Measurements from ENCODE around the gene PIWIL4. TPM values are rescaled to one million over a fixed set of nuclear protein-coding genes. Genes with fewer than 3 reads are reported as not detected.
A peak's percentile ranks its signal among the peaks of the same experiment; 100 is the strongest.

PIWIL4 gene
- total and polyA plus RNA-seq, 7 experiments from 2014 or later = 0.59 to 3.1 (median 1.2) TPM

- DNase-seq (no peak), ATAC-seq (no peak)
- Mint-ChIP-seq H3K4me1 (no peaks in the 10 kb centered on the region), H3K36me3 (peaks cover 0 to 12% (median 7%) of the 10 kb centered on the region in 5 donors), H3K27me3 (peaks cover 0 to 6% (median 0%) of the 10 kb centered on the region in 5 donors), H3K9me3 (no peaks in the 10 kb centered on the region), H3K27ac (no peak overlapping the region), H3K4me3 (no peak overlapping the region)
- POLR2A ChIA-PET = interaction anchor here (0.5 kb wide), 1 partner anchor 101 kb away, joined by 3 read pairs; no protein-coding TSS in a partner anchor
- no peak overlapping the region for H3K27ac ChIP-seq (ENCODE audit: low read depth, low read length)
- intact Hi-C loops (cut with micrococcal nuclease) = no loop called here
- no peaks in the 10 kb centered on the region for H3K36me3 ChIP-seq (ENCODE audit: control insufficient read depth in 2 of 3, insufficient read depth in 3 of 3, low read length in 3 of 3)
- CTCF ChIA-PET = no interaction called here
- no peak overlapping the region for H3K4me3 ChIP-seq (ENCODE audit: low read length)
- H3K27me3 ChIP-seq (ENCODE audit: control insufficient read depth in 2 of 2, insufficient read depth in 2 of 2, low read length in 2 of 2) = no peaks in the 10 kb centered on the region
- no peaks in the 10 kb centered on the region for H3K9me3 ChIP-seq (ENCODE audit: control insufficient read depth in 2 of 3, low read length in 3 of 3)
- no peaks in the 10 kb centered on the region for H3K4me1 ChIP-seq (ENCODE audit: control insufficient read depth in 2 of 2, insufficient read depth in 2 of 2, low read length in 2 of 2)
Observed at GRCh38 chr11:94588366-94588942, 21.3 kb downstream of the PIWIL4 start.

GRCh38 chr11:94590352-94591041 lies 23.3 kb downstream of the PIWIL4 start:
- no peaks in the 10 kb centered on the region for H3K36me3 ChIP-seq (ENCODE audit: control insufficient read depth in 2 of 3, insufficient read depth in 3 of 3, low read length in 3 of 3)
- H3K4me3 Mint-ChIP-seq = no peak overlapping the region
- intact Hi-C loops (cut with micrococcal nuclease) = no loop called here
- no peaks in the 10 kb centered on the region for H3K4me1 Mint-ChIP-seq
- H3K27me3 ChIP-seq (ENCODE audit: control insufficient read depth in 2 of 2, insufficient read depth in 2 of 2, low read length in 2 of 2) = no peaks in the 10 kb centered on the region
- H3K27me3 Mint-ChIP-seq = peaks cover 0 to 6% (median 0%) of the 10 kb centered on the region in 5 donors
- no peak for ATAC-seq
- no peak overlapping the region for H3K27ac Mint-ChIP-seq
- H3K36me3 Mint-ChIP-seq = peaks cover 0 to 9% (median 7%) of the 10 kb centered on the region in 5 donors
- no peak overlapping the region for H3K27ac ChIP-seq (ENCODE audit: low read depth, low read length)
- no peaks in the 10 kb centered on the region for H3K4me1 ChIP-seq (ENCODE audit: control insufficient read depth in 2 of 2, insufficient read depth in 2 of 2, low read length in 2 of 2)
- DNase-seq = no peak
- ChIA-PET POLR2A (no interaction called here), CTCF (no interaction called here)
- no peaks in the 10 kb centered on the region for H3K9me3 ChIP-seq (ENCODE audit: control insufficient read depth in 2 of 3, low read length in 3 of 3)
- no peaks in the 10 kb centered on the region for H3K9me3 Mint-ChIP-seq
- no peak overlapping the region for H3K4me3 ChIP-seq (ENCODE audit: low read length)

- no peak overlapping the region for H3K4me3 ChIP-seq (ENCODE audit: low read length)
- Mint-ChIP-seq H3K4me1 (no peaks in the 10 kb centered on the region), H3K4me3 (no peak overlapping the region), H3K27me3 (peaks cover 0 to 6% (median 0%) of the 10 kb centered on the region in 5 donors), H3K36me3 (peaks cover 0 to 17% (median 7%) of the 10 kb centered on the region in 5 donors), H3K27ac (no peak overlapping the region), H3K9me3 (no peaks in the 10 kb centered on the region)
- POLR2A ChIA-PET = no interaction called here
- ATAC-seq (no peak), DNase-seq (no peak)
- no peaks in the 10 kb centered on the region for H3K9me3 ChIP-seq (ENCODE audit: control insufficient read depth in 2 of 3, low read length in 3 of 3)
- H3K36me3 ChIP-seq (ENCODE audit: control insufficient read depth in 2 of 3, insufficient read depth in 3 of 3, low read length in 3 of 3) = no peaks in the 10 kb centered on the region
- H3K27me3 ChIP-seq (ENCODE audit: control insufficient read depth in 2 of 2, insufficient read depth in 2 of 2, low read length in 2 of 2) = no peaks in the 10 kb centered on the region
- CTCF ChIA-PET = no interaction called here
- H3K27ac ChIP-seq (ENCODE audit: low read depth, low read length) = no peak overlapping the region
- H3K4me1 ChIP-seq (ENCODE audit: control insufficient read depth in 2 of 2, insufficient read depth in 2 of 2, low read length in 2 of 2) = no peaks in the 10 kb centered on the region
- intact Hi-C loops (cut with micrococcal nuclease) = no loop called here
Observed at GRCh38 chr11:94593030-94593429, 25.9 kb downstream of the PIWIL4 start.

- no peak for ATAC-seq
- H3K9me3 ChIP-seq (ENCODE audit: control insufficient read depth in 2 of 3, low read length in 3 of 3) = no peaks in the 10 kb centered on the region
Observed at GRCh38 chr11:94595076-94595475, 27.9 kb downstream of the PIWIL4 start.

GRCh38 chr11:94597896-94598295 lies 30.7 kb downstream of the PIWIL4 start:
- peaks cover 0 to 3% (median 0%) of the 10 kb centered on the region in 5 donors for H3K27me3 Mint-ChIP-seq
- H3K27ac Mint-ChIP-seq = no peak overlapping the region
- H3K9me3 Mint-ChIP-seq = peaks cover 0 to 7% (median 0%) of the 10 kb centered on the region in 11 donors
- Histone ChIP-seq H3K27ac (ENCODE audit: low read depth, low read length) (no peak overlapping the region), H3K4me1 (ENCODE audit: control insufficient read depth in 2 of 2, insufficient read depth in 2 of 2, low read length in 2 of 2) (no peaks in the 10 kb centered on the region), H3K27me3 (ENCODE audit: control insufficient read depth in 2 of 2, insufficient read depth in 2 of 2, low read length in 2 of 2) (no peaks in the 10 kb centered on the region), H3K4me3 (ENCODE audit: low read length) (no peak overlapping the region), H3K36me3 (ENCODE audit: control insufficient read depth in 2 of 3, insufficient read depth in 3 of 3, low read length in 3 of 3) (no peaks in the 10 kb centered on the region), H3K9me3 (ENCODE audit: control insufficient read depth in 2 of 3, low read length in 3 of 3) (no peaks in the 10 kb centered on the region)
- no peak for DNase-seq
- peaks cover 0 to 3% (median 0%) of the 10 kb centered on the region in 7 donors for H3K4me1 Mint-ChIP-seq
- peaks cover 0 to 26% (median 6%) of the 10 kb centered on the region in 5 donors for H3K36me3 Mint-ChIP-seq
- ATAC-seq = peak; percentile 27
- ChIA-PET POLR2A (no interaction called here), CTCF (no interaction called here)
- H3K4me3 Mint-ChIP-seq = no peak overlapping the region
- intact Hi-C loops (cut with micrococcal nuclease) = loop anchor here (1.0 kb wide), 1 partner anchor 79 kb away; no protein-coding TSS in a partner anchor

More at GRCh38 chr11:94595076-94595475, 27.9 kb downstream of the PIWIL4 start:
- H3K27me3 ChIP-seq (ENCODE audit: control insufficient read depth in 2 of 2, insufficient read depth in 2 of 2, low read length in 2 of 2) = no peaks in the 10 kb centered on the region
- Mint-ChIP-seq H3K27me3 (peaks cover 0 to 6% (median 0%) of the 10 kb centered on the region in 5 donors), H3K4me3 (no peak overlapping the region), H3K4me1 (no peaks in the 10 kb centered on the region), H3K9me3 (peaks cover 0 to 5% (median 0%) of the 10 kb centered on the region in 11 donors), H3K27ac (no peak overlapping the region), H3K36me3 (peaks cover 0 to 28% (median 6%) of the 10 kb centered on the region in 5 donors)
- no peak overlapping the region for H3K4me3 ChIP-seq (ENCODE audit: low read length)
- ChIA-PET POLR2A (no interaction called here), CTCF (no interaction called here)
- no peaks in the 10 kb centered on the region for H3K4me1 ChIP-seq (ENCODE audit: control insufficient read depth in 2 of 2, insufficient read depth in 2 of 2, low read length in 2 of 2)
- no peak overlapping the region for H3K27ac ChIP-seq (ENCODE audit: low read depth, low read length)
- H3K36me3 ChIP-seq (ENCODE audit: control insufficient read depth in 2 of 3, insufficient read depth in 3 of 3, low read length in 3 of 3) = no peaks in the 10 kb centered on the region
- no peak for DNase-seq
- intact Hi-C loops (cut with micrococcal nuclease) = no loop called here

GRCh38 chr11:94599510-94599909 lies 32.3 kb downstream of the PIWIL4 start:
- Histone ChIP-seq H3K27ac (ENCODE audit: low read depth, low read length) (no peak overlapping the region), H3K9me3 (ENCODE audit: control insufficient read depth in 2 of 3, low read length in 3 of 3) (no peaks in the 10 kb centered on the region), H3K27me3 (ENCODE audit: control insufficient read depth in 2 of 2, insufficient read depth in 2 of 2, low read length in 2 of 2) (no peaks in the 10 kb centered on the region), H3K36me3 (ENCODE audit: control insufficient read depth in 2 of 3, insufficient read depth in 3 of 3, low read length in 3 of 3) (no peaks in the 10 kb centered on the region), H3K4me1 (ENCODE audit: control insufficient read depth in 2 of 2, insufficient read depth in 2 of 2, low read length in 2 of 2) (no peaks in the 10 kb centered on the region), H3K4me3 (ENCODE audit: low read length) (no peak overlapping the region)
- intact Hi-C loops (cut with micrococcal nuclease) = no loop called here
- no peak for DNase-seq
- Mint-ChIP-seq H3K36me3 (peaks cover 0 to 26% (median 6%) of the 10 kb centered on the region in 5 donors), H3K27ac (no peak overlapping the region), H3K4me1 (peaks cover 0 to 5% (median 0%) of the 10 kb centered on the region in 7 donors), H3K9me3 (peaks cover 0 to 7% (median 0%) of the 10 kb centered on the region in 11 donors), H3K4me3 (no peak overlapping the region), H3K27me3 (peaks cover 0 to 4% (median 0%) of the 10 kb centered on the region in 5 donors)
- ATAC-seq = no peak
- CTCF ChIA-PET = no interaction called here
- POLR2A ChIA-PET = no interaction called here

All from naive thymus-derived CD4-positive, alpha-beta T cell (primary cell).